HEK293T (cell line): ENCODE data around the gene TMED4.

Source experiments
- CTCF ChIA-PET: fragments of 350-600 bp; formaldehyde crosslinking; extraction: SDS; loops from one replicate; lab custom pipeline; 2021; ENCODE audit warnings: antibody characterized with exemption, inconsistent platforms; lab: Yijun Ruan, JAX
- POLR2A ChIA-PET: fragments of 350-600 bp; formaldehyde crosslinking; extraction: SDS; loops from one replicate; lab custom pipeline; 2020; ENCODE audit warnings: antibody characterized with exemption, inconsistent platforms; lab: Yijun Ruan, JAX
- DNase-seq: peaks from one replicate; pipeline ENCODE4 v3.0.0; 2012; ENCODE audit warnings: mixed read lengths; ENCODE audit errors: extremely low spot score
- ARNT ChIP-seq: fragments of 450-650 bp; IDR thresholded peaks from 2 replicates; pipeline ENCODE4 v1.6.1; 2017; ENCODE audit warnings: mild to moderate bottlenecking
- BHLHE40 ChIP-seq: fragments of 450-650 bp; IDR thresholded peaks from 2 replicates; pipeline ENCODE4 v1.6.1; 2016; ENCODE audit warnings: mild to moderate bottlenecking, moderate library complexity, borderline replicate concordance
- CTBP1 ChIP-seq: fragments of 450-650 bp; IDR thresholded peaks from 2 replicates; pipeline ENCODE4 v1.6.1; 2016; ENCODE audit warnings: borderline replicate concordance
- ELF4 ChIP-seq: fragments of 450-650 bp; IDR thresholded peaks from 2 replicates; pipeline ENCODE4 v1.6.1; 2017; ENCODE audit warnings: antibody characterized with exemption
- FOXA1 ChIP-seq: fragments of 450-650 bp; IDR thresholded peaks from 2 replicates; pipeline ENCODE4 v1.6.1; 2016; ENCODE audit warnings: mild to moderate bottlenecking
- FOXK2 ChIP-seq: fragments of 450-650 bp; IDR thresholded peaks from 2 replicates; pipeline ENCODE4 v1.6.1; 2016; ENCODE audit warnings: mild to moderate bottlenecking
- FOXM1 ChIP-seq: fragments of 450-650 bp; IDR thresholded peaks from 2 replicates; pipeline ENCODE4 v1.6.1; 2017; ENCODE audit warnings: mild to moderate bottlenecking, borderline replicate concordance
- HDGF ChIP-seq: fragments of 450-650 bp; IDR thresholded peaks from 2 replicates; pipeline ENCODE4 v1.6.1; 2017; ENCODE audit warnings: antibody characterized with exemption, borderline replicate concordance
- L3MBTL2 ChIP-seq: fragments of 450-650 bp; conservative IDR thresholded peaks from 2 replicates; pipeline ENCODE4 v1.6.1; 2016; ENCODE audit warnings: mild to moderate bottlenecking
- LEF1 ChIP-seq: fragments of 450-650 bp; IDR thresholded peaks from 2 replicates; pipeline ENCODE4 v1.6.1; 2017; ENCODE audit warnings: mild to moderate bottlenecking, borderline replicate concordance
- NFRKB ChIP-seq: fragments of 450-650 bp; IDR thresholded peaks from 2 replicates; pipeline ENCODE4 v1.6.1; 2016; ENCODE audit warnings: mild to moderate bottlenecking, moderate library complexity
- SP1 ChIP-seq: fragments of 450-650 bp; IDR thresholded peaks from 2 replicates; pipeline ENCODE4 v1.6.1; 2017
- SUZ12 ChIP-seq: fragments of 450-650 bp; IDR thresholded peaks from 2 replicates; pipeline ENCODE4 v1.6.1; 2016; ENCODE audit warnings: mild to moderate bottlenecking
- TARDBP ChIP-seq: fragments of 450-650 bp; IDR thresholded peaks from 2 replicates; pipeline ENCODE4 v1.6.1; 2016
- ZNF384 ChIP-seq: fragments of 450-650 bp; IDR thresholded peaks from 2 replicates; pipeline ENCODE4 v1.6.1; 2016
- TF ChIP-seq, protein P1 (sequence below): fragments of 450-650 bp; IDR thresholded peaks from 2 replicates; pipeline ENCODE4 v1.6.1; 2016

The TMED4 gene

GRCh38 chr7:44624318-44624717 lies 42.3 kb upstream of the TMED4 start:
- no peak for DNase-seq
- ChIA-PET POLR2A (no interaction called here), CTCF (no interaction called here)
- TF ChIP-seq FOXK2 (no peak), LEF1 (no peak)

- no peak for DNase-seq
- TF ChIP-seq LEF1 (no peak), ZNF384 (no peak), BHLHE40 (no peak), SUZ12 (no peak), TARDBP (no peak), FOXM1 (no peak), SP1 (no peak), L3MBTL2 (no peak), NFRKB (no peak), FOXK2 (no peak), CTBP1 (no peak), HDGF (no peak), ARNT (no peak), FOXA1 (no peak), ELF4 (no peak)
- TF ChIP-seq, protein P1, sequence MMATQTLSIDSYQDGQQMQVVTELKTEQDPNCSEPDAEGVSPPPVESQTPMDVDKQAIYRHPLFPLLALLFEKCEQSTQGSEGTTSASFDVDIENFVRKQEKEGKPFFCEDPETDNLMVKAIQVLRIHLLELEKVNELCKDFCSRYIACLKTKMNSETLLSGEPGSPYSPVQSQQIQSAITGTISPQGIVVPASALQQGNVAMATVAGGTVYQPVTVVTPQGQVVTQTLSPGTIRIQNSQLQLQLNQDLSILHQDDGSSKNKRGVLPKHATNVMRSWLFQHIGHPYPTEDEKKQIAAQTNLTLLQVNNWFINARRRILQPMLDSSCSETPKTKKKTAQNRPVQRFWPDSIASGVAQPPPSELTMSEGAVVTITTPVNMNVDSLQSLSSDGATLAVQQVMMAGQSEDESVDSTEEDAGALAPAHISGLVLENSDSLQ, result no peak
- POLR2A ChIA-PET, result interaction anchor here (1.8 kb wide), 1 partner anchor 16 kb away, joined by 4 read pairs; the partner anchor contains the start of gene OGDH
- CTCF ChIA-PET, result no interaction called here
Observed at GRCh38 chr7:44622342-44623151, 40.5 kb upstream of the TMED4 start.

DNA sequence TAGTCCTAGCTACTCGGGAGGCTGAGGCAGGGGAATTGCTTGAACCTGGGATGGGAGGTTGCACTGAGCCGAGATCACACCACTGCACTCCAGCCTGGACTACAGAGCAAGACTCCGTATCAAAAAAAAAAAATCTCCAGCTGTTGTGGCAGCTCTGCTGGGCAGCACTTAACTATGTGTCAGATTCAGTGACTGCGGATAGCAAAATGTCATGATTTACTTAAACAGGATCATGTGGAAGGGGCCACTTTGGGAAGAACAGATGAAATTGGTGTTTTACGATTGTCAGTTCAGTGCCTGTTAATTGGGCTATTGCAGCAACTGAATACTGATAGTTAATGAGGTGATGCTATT lies 39.7 kb upstream of the TMED4 start:
- TF ChIP-seq BHLHE40 (no peak), ZNF384 (peak; percentile 28; the same call in 1 of the 2 replicates)
- no peak for DNase-seq
- POLR2A ChIA-PET, result interaction anchor here (1.0 kb wide), 1 partner anchor 18 kb away, joined by 3 read pairs; no protein-coding TSS in a partner anchor
- CTCF ChIA-PET, result no interaction called here

DNA sequence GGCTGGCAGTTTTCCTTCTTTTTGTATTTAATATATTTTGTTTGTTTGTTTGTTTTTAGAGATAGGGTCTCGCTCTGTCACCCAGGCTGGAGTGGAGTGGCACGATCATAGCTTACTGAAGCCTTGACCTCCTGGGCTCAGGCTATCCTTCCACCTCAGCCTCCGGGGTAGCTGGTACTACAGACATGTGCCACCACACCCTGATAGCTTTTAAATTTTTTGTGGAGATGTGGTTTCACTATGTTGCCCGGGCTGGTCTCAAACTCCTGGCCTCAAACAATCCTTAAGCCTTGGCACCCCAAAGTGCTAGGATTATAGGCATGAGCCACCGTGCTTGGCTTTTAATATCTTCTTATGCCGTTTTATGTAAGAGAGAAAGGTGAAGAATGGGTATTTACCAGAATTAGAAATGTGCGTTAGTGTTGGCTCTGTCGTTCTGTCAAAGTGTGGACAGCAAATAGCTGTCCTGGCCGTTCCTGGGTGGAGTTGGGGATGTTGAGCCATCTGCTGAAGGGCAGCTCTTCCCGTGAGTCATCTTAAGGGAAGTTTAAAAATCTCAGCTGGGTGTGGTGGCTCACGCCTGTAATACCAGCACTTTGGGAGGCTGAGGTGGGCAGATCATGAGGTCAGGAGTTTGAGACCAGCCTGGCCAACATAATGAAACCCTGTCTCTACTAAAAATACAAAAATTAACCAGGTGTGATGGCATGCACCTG lies 39.2 kb upstream of the TMED4 start:
- CTCF ChIA-PET, result no interaction called here
- no peak for TF ChIP-seq ELF4
- TF ChIP-seq SP1, result no peak
- TF ChIP-seq, protein P1, result no peak
- POLR2A ChIA-PET, result interaction anchor here (1.0 to 2.6 kb wide), 2 partner anchors 14 to 19 kb away, joined by 3 to 9 read pairs; partner anchors contain the start of gene OGDH
- DNase-seq, result no peak

DNA sequence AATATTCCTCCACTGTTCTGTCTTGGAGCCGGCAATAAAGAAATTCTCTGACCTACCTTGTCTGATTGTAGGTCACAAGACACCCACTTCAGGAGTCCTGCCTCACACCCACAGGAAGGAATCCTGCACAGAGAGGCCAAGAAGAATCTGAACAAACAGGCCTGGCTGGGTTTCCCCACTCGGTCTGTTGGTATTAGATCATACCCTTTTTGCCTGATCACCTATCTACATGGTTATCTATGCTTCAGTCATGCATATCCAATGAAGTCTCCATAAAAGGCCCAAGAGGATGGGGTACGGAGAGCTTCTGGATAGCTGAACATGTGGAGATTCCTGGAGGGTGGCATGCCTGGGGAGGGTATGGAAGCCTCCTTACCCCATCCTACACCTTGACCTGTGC lies 36.7 kb upstream of the TMED4 start:
- CTCF ChIA-PET, result no interaction called here
- DNase-seq, result no peak
- TF ChIP-seq LEF1 (no peak), CTBP1 (no peak), HDGF (no peak), BHLHE40 (no peak), TARDBP (no peak)
- POLR2A ChIA-PET, result interaction anchor here (2.6 kb wide), 1 partner anchor 12 kb away, joined by 9 read pairs; the partner anchor contains the start of gene OGDH

DNA sequence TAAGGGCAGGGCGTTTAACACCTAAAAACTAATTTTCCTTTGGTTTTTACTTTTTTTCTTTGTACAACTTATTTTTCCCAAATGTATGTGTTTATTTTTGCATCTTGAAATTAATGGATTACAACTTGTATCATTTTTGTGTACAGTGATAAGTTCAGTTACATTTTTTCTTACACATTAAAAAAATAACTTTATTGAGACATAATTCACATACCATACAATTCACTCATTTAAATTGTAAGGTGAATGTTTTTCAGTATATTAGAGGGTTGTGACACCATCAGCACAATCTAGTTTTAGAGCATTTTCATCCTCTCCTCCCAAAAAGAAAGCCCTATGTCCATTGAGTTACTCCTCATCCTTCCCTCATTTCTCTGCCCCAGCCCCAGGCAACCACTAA lies 36.0 kb upstream of the TMED4 start:
- no peak for DNase-seq
- ChIA-PET POLR2A (no interaction called here), CTCF (no interaction called here)
- TF ChIP-seq SP1 (no peak), ARNT (no peak), NFRKB (no peak), CTBP1 (no peak), FOXK2 (no peak), ZNF384 (no peak), ELF4 (no peak), BHLHE40 (no peak), TARDBP (no peak), L3MBTL2 (no peak), FOXA1 (no peak), SUZ12 (no peak), FOXM1 (no peak), LEF1 (no peak), HDGF (no peak)
- TF ChIP-seq, protein P1, result no peak
